22Rv1 (cell line): Measurements from ENCODE around the gene LRRC61.
A peak's percentile ranks its signal among the peaks of the same experiment; 100 is the strongest.

ENCODE experiments used
- H3K27ac ChIP-seq: fragments of 450-650 bp; 2 replicates; pipeline ENCODE4 v1.5.1; 2017
- ZFX ChIP-seq: fragments of 450-650 bp; IDR thresholded peaks from 2 replicates; pipeline ENCODE4 v1.6.1; 2017; ENCODE audit warnings: antibody characterized with exemption, borderline replicate concordance
- TF ChIP-seq, protein P1 (sequence below): fragments of 450-650 bp; IDR thresholded peaks from 2 replicates; pipeline ENCODE4 v1.5.1; 2017; ENCODE audit warnings: mild to moderate bottlenecking

LRRC61 gene

GRCh38 chr7:150374026-150374425 lies 50.9 kb downstream of the LRRC61 start:
- TF ChIP-seq, protein P1, sequence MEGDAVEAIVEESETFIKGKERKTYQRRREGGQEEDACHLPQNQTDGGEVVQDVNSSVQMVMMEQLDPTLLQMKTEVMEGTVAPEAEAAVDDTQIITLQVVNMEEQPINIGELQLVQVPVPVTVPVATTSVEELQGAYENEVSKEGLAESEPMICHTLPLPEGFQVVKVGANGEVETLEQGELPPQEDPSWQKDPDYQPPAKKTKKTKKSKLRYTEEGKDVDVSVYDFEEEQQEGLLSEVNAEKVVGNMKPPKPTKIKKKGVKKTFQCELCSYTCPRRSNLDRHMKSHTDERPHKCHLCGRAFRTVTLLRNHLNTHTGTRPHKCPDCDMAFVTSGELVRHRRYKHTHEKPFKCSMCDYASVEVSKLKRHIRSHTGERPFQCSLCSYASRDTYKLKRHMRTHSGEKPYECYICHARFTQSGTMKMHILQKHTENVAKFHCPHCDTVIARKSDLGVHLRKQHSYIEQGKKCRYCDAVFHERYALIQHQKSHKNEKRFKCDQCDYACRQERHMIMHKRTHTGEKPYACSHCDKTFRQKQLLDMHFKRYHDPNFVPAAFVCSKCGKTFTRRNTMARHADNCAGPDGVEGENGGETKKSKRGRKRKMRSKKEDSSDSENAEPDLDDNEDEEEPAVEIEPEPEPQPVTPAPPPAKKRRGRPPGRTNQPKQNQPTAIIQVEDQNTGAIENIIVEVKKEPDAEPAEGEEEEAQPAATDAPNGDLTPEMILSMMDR = no peak
- H3K27ac ChIP-seq = peak overlapping the region; percentile 98

- no peak for TF ChIP-seq ZFX
- TF ChIP-seq, protein P1 = no peak
- H3K27ac ChIP-seq = peak overlapping the region; percentile 98
Observed at GRCh38 chr7:150374472-150374871, 51.3 kb downstream of the LRRC61 start.

- TF ChIP-seq, protein P1 = no peak
- TF ChIP-seq ZFX = no peak
- H3K27ac ChIP-seq = peak overlapping the region; percentile 98
Observed at GRCh38 chr7:150375662-150376521, 52.7 kb downstream of the LRRC61 start.

GRCh38 chr7:150376560-150376959 lies 53.4 kb downstream of the LRRC61 start:
- peak overlapping the region; percentile 98 for H3K27ac ChIP-seq
- no peak for TF ChIP-seq ZFX
- TF ChIP-seq, protein P1 = no peak

DNA sequence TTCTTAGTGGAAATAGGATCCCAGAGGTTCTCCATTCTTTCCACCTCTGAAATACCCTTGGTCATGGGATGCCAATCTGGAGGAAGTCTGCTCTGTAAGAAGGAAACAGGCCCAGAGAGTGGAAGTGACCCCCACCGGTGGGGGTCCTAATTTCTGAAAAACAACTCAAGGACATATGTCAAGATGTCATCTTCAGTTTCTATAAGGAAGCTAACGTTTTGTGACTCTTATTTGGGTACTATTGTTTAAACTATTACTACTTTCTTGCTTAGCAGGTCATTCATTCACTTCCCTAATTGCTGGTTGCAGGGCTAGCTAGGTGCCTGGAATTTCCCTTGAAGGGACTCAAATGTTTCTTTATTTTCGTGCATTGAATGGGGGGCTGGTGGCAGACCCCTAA lies 54.0 kb downstream of the LRRC61 start:
- no peak for TF ChIP-seq ZFX
- TF ChIP-seq, protein P1 = no peak
- H3K27ac ChIP-seq = peak overlapping the region; percentile 98

GRCh38 chr7:150377635-150378034 lies 54.5 kb downstream of the LRRC61 start:
- TF ChIP-seq, protein P1 = no peak
- no peak for TF ChIP-seq ZFX
- peak overlapping the region; percentile 98 for H3K27ac ChIP-seq

GRCh38 chr7:150378115-150378852 lies 55.1 kb downstream of the LRRC61 start:
- TF ChIP-seq, protein P1 = peak; percentile 20; the same call in 1 of the 2 replicates
- TF ChIP-seq ZFX = no peak
- H3K27ac ChIP-seq = peak overlapping the region; percentile 98
